ENCODE data around the gene CACNA2D3. TPM values are rescaled to one million over a fixed set of nuclear protein-coding genes. Genes with fewer than 3 reads are reported as not detected.

CACNA2D3 gene
- total RNA-seq, 1 donor from 2014 or later = 0.29 TPM

DNA sequence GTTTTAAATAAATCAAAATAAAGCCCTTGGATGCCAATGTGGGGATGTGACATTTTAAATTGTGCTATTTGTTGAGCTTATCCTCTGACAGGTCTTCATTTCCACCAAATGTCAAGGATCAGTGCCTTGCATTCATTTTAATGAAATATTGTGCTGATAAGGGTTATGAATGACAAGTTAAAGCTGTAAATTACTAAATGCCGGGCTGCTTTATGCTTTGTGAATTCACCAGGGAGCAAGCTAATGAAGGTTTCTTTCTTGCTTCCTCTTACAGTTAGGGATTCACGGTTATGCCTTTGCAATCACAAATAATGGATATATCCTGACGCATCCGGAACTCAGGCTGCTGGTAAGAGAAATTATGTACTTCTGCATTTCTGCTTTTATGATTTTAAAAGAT is 723.8 kb downstream of the CACNA2D3 start:
- Mint-ChIP-seq H3K27me3 (peaks cover 24% of the 10 kb centered on the region), H3K27ac (no peak overlapping the region), H3K36me3 (ENCODE audit: insufficient read depth) (no peaks in the 10 kb centered on the region), H3K4me1 (ENCODE audit: low read depth) (peaks cover 10% of the 10 kb centered on the region), H3K4me3 (ENCODE audit: low read depth) (no peak overlapping the region), H3K9me3 (ENCODE audit: low read depth) (no peaks in the 10 kb centered on the region)
- TF ChIP-seq, protein P1, sequence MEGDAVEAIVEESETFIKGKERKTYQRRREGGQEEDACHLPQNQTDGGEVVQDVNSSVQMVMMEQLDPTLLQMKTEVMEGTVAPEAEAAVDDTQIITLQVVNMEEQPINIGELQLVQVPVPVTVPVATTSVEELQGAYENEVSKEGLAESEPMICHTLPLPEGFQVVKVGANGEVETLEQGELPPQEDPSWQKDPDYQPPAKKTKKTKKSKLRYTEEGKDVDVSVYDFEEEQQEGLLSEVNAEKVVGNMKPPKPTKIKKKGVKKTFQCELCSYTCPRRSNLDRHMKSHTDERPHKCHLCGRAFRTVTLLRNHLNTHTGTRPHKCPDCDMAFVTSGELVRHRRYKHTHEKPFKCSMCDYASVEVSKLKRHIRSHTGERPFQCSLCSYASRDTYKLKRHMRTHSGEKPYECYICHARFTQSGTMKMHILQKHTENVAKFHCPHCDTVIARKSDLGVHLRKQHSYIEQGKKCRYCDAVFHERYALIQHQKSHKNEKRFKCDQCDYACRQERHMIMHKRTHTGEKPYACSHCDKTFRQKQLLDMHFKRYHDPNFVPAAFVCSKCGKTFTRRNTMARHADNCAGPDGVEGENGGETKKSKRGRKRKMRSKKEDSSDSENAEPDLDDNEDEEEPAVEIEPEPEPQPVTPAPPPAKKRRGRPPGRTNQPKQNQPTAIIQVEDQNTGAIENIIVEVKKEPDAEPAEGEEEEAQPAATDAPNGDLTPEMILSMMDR (IDR thresholded peaks at IDR 0.05; ENCODE audit: unreplicated experiment) = no peak
- DNase-seq (ENCODE audit: low spot score, unreplicated experiment) = no peak

DNA sequence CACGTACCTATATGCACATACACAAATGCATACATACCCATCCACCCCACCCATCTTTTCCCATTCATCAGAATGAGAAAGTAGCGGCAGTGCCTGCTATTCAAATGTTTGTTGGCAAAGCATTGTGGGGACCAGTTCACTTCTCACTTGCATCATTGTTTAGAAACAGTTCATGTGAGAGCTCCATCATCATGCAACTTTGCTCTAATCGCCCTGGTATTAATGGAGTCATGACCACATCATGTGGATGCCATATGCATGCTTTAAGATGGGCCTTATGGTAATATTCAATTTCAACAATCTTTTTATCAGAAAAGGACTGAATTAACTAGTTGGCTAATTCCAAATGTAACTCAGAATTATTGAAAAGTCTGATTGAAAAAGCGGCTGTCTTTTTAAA is 725.0 kb downstream of the CACNA2D3 start:
- Mint-ChIP-seq H3K4me3 (ENCODE audit: low read depth) (no peak overlapping the region), H3K4me1 (ENCODE audit: low read depth) (peaks cover 10% of the 10 kb centered on the region), H3K36me3 (ENCODE audit: insufficient read depth) (no peaks in the 10 kb centered on the region), H3K9me3 (ENCODE audit: low read depth) (no peaks in the 10 kb centered on the region), H3K27ac (no peak overlapping the region), H3K27me3 (peaks cover 24% of the 10 kb centered on the region)
- TF ChIP-seq, protein P1 (IDR thresholded peaks at IDR 0.05; ENCODE audit: unreplicated experiment) = no peak
- DNase-seq (ENCODE audit: low spot score, unreplicated experiment) = no peak

DNA sequence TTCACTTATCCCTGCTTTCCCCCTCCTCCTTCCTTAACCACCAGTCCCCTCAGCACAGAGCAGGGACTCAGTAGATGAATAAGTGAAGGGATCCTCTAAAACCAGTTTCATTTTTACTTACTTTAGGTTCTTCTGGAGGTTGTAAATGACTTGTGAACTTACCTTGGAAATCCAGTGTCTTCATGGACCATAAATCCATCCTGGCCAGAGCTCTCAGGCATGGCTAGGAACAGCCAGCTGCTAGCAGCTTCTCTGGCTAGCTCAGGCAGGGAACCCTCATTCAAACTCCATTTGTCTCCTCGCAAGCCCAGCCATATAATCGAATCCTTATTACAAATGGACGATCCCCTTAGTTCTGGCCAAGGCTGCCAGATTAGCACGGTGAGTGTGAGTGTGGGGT is 727.0 kb downstream of the CACNA2D3 start:
- TF ChIP-seq, protein P1 (IDR thresholded peaks at IDR 0.05; ENCODE audit: unreplicated experiment) = no peak
- Mint-ChIP-seq H3K4me1 (ENCODE audit: low read depth) (peaks cover 13% of the 10 kb centered on the region), H3K27ac (no peak overlapping the region), H3K36me3 (ENCODE audit: insufficient read depth) (no peaks in the 10 kb centered on the region), H3K27me3 (peaks cover 26% of the 10 kb centered on the region), H3K9me3 (ENCODE audit: low read depth) (no peaks in the 10 kb centered on the region), H3K4me3 (ENCODE audit: low read depth) (no peak overlapping the region)
- DNase-seq (ENCODE audit: low spot score, unreplicated experiment) = no peak

DNA sequence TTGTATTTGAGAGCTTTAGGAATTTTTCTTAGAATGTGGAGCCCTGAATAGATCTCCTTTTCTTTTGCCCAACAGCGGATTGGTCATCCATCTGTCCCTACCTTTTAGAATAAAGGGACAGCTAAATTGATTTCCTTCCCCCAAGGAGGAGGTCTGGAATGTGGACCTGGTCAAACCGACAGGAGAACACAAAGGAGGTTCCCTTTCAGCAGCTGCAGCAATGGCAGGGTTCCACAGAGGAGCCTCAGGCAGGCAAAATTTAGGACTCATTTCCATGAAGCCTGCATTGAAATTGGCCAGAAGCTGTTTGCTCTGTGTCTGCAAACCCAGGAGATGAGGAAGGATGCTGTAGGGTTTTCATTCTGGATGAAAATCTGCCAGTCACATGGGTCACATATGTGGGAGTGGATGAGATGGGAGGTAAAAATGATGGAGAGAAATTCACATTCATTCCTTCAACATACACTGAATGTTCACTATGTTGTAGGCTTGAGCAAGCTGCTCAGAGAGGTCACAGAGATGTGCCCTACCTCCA is 728.2 kb downstream of the CACNA2D3 start:
- Mint-ChIP-seq H3K27me3 (peaks cover 30% of the 10 kb centered on the region), H3K4me3 (ENCODE audit: low read depth) (no peak overlapping the region), H3K9me3 (ENCODE audit: low read depth) (no peaks in the 10 kb centered on the region), H3K4me1 (ENCODE audit: low read depth) (peaks cover 7% of the 10 kb centered on the region), H3K36me3 (ENCODE audit: insufficient read depth) (no peaks in the 10 kb centered on the region), H3K27ac (peak overlapping the region; percentile 23)
- DNase-seq (ENCODE audit: low spot score, unreplicated experiment) = no peak
- TF ChIP-seq, protein P1 (IDR thresholded peaks at IDR 0.05; ENCODE audit: unreplicated experiment) = no peak

DNA sequence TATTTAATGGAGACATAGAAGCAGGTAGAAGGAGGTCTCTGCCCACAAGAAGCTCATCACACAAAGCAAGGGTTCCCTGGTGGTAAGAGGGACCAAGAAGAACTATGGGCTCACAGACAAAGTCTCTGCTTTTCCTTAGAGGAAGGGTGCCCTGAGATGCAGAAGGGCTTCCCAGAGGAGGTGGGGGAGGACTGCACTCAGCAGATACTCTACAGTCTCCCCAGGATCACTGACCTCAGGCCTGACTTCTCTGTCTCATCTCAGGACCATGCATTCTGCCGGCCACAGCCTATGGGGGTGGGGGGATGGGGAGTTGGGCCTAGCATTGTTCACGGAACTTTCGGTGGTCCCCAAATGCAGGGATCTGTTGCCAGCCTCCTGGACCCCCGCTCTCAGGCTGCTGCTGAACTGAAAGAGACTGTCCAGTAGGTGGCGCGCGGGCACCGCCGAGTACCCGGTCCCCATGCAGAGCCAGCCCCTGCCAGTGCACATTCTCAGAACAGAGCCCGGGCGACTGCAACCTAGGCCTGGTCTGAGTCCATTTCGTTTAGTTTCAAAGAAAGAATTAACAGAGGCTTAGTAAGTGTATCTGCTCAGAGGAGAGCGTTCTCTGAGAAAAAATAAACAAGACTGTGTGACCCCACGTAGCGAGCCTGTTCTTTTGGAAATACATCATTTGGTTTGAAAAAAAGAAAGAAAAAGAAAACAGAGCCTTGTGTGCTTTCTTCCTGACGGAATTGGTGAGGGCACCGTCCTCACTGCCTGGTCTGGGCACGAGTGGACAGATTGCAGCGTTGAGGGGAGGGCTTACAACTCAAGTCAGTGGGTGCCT is 731.4 kb downstream of the CACNA2D3 start:
- H3K27ac Mint-ChIP-seq = no peak overlapping the region
- peak; percentile 77 for DNase-seq (ENCODE audit: low spot score, unreplicated experiment)
- H3K4me1 Mint-ChIP-seq (ENCODE audit: low read depth) = peaks cover 9% of the 10 kb centered on the region
- TF ChIP-seq, protein P1 (IDR thresholded peaks at IDR 0.05; ENCODE audit: unreplicated experiment) = peak; percentile 88
- H3K36me3 Mint-ChIP-seq (ENCODE audit: insufficient read depth) = no peaks in the 10 kb centered on the region
- H3K27me3 Mint-ChIP-seq = peaks cover 36% of the 10 kb centered on the region
- H3K9me3 Mint-ChIP-seq (ENCODE audit: low read depth) = no peaks in the 10 kb centered on the region
- no peak overlapping the region for H3K4me3 Mint-ChIP-seq (ENCODE audit: low read depth)
